ENCODE measurements around the gene MCL1. TPM values are rescaled to one million over a fixed set of nuclear protein-coding genes. Genes with fewer than 3 reads are reported as not detected.

MCL1 gene
- total RNA-seq, 1 donor from 2014 or later, result 154 TPM

DNA sequence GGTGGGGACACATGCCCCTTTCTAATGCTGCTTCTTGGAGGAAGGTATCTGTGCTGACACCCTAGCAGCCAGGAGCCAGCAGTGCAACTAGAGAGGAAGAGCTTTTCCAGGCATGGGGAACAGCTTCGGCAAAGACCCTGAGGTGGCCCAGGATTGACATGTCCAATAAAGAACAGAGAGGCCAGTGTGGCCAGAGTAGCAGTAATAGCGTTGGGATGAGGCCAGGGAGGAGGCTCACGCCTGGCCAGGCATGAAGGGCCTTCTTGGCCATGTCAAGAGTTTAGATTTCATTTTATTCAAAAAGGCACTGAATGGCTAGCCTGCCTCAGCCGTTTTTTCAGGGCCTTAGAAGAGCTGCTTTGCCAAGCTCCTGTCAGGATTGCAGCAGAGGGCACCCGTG lies 46.5 kb downstream of the MCL1 start:
- H3K27me3 Mint-ChIP-seq (ENCODE audit: unreplicated experiment), result peaks cover 11% of the 10 kb centered on the region
- H3K36me3 Mint-ChIP-seq (ENCODE audit: unreplicated experiment), result no peaks in the 10 kb centered on the region
- H3K9me3 Mint-ChIP-seq (ENCODE audit: unreplicated experiment), result peaks cover 7% of the 10 kb centered on the region
- peak; percentile 41 for TF ChIP-seq CTCF (IDR thresholded peaks at IDR 0.05; ENCODE audit: partially characterized antibody, unreplicated experiment)
- DNase-seq, result no peak
- H3K27ac Mint-ChIP-seq (ENCODE audit: unreplicated experiment), result no peak overlapping the region
- H3K4me1 Mint-ChIP-seq (ENCODE audit: low read depth, unreplicated experiment), result peaks cover 10% of the 10 kb centered on the region
- no peak overlapping the region for H3K4me3 Mint-ChIP-seq (ENCODE audit: unreplicated experiment)

DNA sequence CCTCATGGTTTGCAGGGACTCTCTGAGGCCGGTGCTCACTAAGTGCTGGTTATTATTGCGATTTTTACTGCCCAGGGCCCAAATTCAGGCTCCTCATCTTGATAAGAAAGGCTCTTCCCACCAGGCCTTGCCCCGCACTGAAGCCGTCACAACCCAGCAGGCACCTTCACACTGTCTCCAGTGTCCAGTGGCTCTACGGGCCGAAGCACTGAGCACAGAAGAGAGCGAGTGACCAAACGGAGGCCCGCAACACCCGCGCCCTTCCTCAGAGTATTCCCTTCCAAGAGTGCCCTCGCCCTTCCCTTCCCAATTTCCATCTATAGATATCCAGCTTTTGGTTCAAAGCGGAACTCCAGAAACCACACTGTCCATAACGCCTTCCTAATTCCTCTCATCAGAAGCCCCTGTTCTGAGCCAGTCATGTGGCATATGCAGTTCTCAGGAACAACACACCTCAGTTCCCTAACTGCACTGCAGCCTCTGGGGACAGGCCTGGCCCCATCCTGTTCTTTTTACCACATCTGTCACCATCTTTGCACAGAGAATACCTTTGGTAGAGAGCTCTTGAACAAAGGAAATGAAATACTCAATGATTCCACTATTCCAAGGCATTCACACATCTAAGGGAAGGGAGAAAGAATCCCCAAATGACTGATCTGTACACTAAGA lies 48.8 kb downstream of the MCL1 start:
- Mint-ChIP-seq H3K27me3 (ENCODE audit: unreplicated experiment) (peaks cover 11% of the 10 kb centered on the region), H3K36me3 (ENCODE audit: unreplicated experiment) (no peaks in the 10 kb centered on the region), H3K4me3 (ENCODE audit: unreplicated experiment) (peak overlapping the region; percentile 8), H3K9me3 (ENCODE audit: unreplicated experiment) (peaks cover 6% of the 10 kb centered on the region), H3K27ac (ENCODE audit: unreplicated experiment) (peak overlapping the region; percentile 65), H3K4me1 (ENCODE audit: low read depth, unreplicated experiment) (peaks cover 10% of the 10 kb centered on the region)
- DNase-seq, result no peak
- TF ChIP-seq CTCF (IDR thresholded peaks at IDR 0.05; ENCODE audit: partially characterized antibody, unreplicated experiment), result no peak

DNA sequence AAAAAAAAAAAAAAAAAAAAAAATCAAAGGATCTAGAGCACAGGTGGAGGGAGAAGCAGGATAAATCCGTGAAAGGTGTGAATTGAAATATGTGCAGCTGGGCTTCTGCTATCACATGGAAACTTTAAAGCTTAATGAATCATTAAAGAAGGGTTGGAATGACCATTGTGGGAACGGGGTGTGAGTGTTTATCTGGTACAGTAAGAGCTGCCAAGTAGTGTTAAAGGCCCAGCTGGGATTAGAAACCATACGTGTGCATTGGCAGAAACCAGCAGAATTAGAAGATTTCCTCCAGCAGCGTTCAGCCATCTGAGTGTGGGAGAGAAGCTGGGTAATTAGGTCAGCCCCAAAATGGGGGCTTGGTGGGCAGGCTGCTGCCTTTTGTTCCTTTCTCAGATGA lies 50.4 kb downstream of the MCL1 start:
- H3K27ac Mint-ChIP-seq (ENCODE audit: unreplicated experiment), result no peak overlapping the region
- no peak for DNase-seq
- no peaks in the 10 kb centered on the region for H3K36me3 Mint-ChIP-seq (ENCODE audit: unreplicated experiment)
- no peak overlapping the region for H3K4me3 Mint-ChIP-seq (ENCODE audit: unreplicated experiment)
- TF ChIP-seq CTCF (IDR thresholded peaks at IDR 0.05; ENCODE audit: partially characterized antibody, unreplicated experiment), result no peak
- peaks cover 10% of the 10 kb centered on the region for H3K4me1 Mint-ChIP-seq (ENCODE audit: low read depth, unreplicated experiment)
- H3K9me3 Mint-ChIP-seq (ENCODE audit: unreplicated experiment), result peaks cover 6% of the 10 kb centered on the region
- peaks cover 10% of the 10 kb centered on the region for H3K27me3 Mint-ChIP-seq (ENCODE audit: unreplicated experiment)

DNA sequence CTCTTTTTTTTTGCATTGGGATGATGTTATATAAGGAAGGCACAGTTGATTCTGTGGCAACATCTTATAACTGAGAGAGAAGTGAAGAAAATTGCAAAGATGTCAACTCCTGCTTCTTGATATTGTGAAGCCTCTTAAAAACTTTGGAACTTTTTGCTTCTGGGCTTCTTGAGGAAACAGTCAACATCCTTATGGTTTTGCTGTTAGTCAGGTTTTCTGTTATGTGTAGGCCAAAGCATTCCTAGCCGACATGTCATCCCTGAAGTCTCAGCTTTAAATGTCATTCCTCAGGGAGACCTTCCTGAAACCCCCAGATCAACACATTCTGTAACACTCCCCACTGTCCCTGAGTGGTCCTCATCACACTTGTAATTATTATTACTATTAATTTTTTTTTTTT lies 51.2 kb downstream of the MCL1 start:
- no peak for DNase-seq
- H3K27ac Mint-ChIP-seq (ENCODE audit: unreplicated experiment), result no peak overlapping the region
- peaks cover 6% of the 10 kb centered on the region for H3K9me3 Mint-ChIP-seq (ENCODE audit: unreplicated experiment)
- peaks cover 10% of the 10 kb centered on the region for H3K27me3 Mint-ChIP-seq (ENCODE audit: unreplicated experiment)
- H3K4me1 Mint-ChIP-seq (ENCODE audit: low read depth, unreplicated experiment), result peaks cover 10% of the 10 kb centered on the region
- H3K36me3 Mint-ChIP-seq (ENCODE audit: unreplicated experiment), result no peaks in the 10 kb centered on the region
- no peak overlapping the region for H3K4me3 Mint-ChIP-seq (ENCODE audit: unreplicated experiment)
- TF ChIP-seq CTCF (IDR thresholded peaks at IDR 0.05; ENCODE audit: partially characterized antibody, unreplicated experiment), result no peak

DNA sequence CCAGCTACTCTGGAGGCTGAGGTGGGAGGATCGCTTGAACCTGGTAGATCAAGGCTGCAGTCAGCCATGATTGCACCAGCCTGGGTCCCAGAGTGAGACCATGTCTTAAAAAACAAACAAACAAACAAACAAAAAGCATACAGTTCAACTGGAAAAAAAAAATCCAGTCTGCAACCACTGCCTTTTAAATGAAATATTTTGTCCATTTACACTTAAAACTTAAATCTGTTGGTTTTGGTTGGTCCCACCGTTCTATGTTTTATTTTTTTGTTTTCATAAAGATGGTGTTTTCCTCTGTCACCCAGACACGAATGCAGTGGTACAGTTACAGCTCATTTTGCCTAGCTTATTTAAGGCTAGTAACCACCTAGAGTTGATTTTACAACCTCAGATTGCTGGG lies 54.1 kb downstream of the MCL1 start:
- no peak for TF ChIP-seq CTCF (IDR thresholded peaks at IDR 0.05; ENCODE audit: partially characterized antibody, unreplicated experiment)
- Mint-ChIP-seq H3K27me3 (ENCODE audit: unreplicated experiment) (peaks cover 5% of the 10 kb centered on the region), H3K4me1 (ENCODE audit: low read depth, unreplicated experiment) (peaks cover under 1% of the 10 kb centered on the region), H3K9me3 (ENCODE audit: unreplicated experiment) (no peaks in the 10 kb centered on the region), H3K27ac (ENCODE audit: unreplicated experiment) (no peak overlapping the region), H3K4me3 (ENCODE audit: unreplicated experiment) (no peak overlapping the region), H3K36me3 (ENCODE audit: unreplicated experiment) (no peaks in the 10 kb centered on the region)
- DNase-seq, result no peak

Small RNAs within 50 kb of the gene (microRNA-seq; reads per million reads assigned to microRNA genes)
- not detected for gene MIR4257 (ENCODE audit: unreplicated experiment)

Other genes starting within 250 kb of the MCL1 start
- 26.9 TPM for gene RPRD2, start 215.5 kb downstream of the MCL1 start, total RNA-seq (ENCODE audit: unreplicated experiment)
- gene TARS2, start 92.2 kb downstream of the MCL1 start, total RNA-seq (ENCODE audit: unreplicated experiment), result 38.7 TPM
- gene ECM1, start 71.5 kb downstream of the MCL1 start, total RNA-seq (ENCODE audit: unreplicated experiment), result 2.8 TPM
- not detected for gene FALEC, start 63.9 kb downstream of the MCL1 start, total RNA-seq (ENCODE audit: unreplicated experiment)
- gene ADAMTSL4, start 30.2 kb downstream of the MCL1 start, total RNA-seq (ENCODE audit: unreplicated experiment), result 0.25 TPM
- gene ENSA, start 50.0 kb upstream of the MCL1 start, total RNA-seq (ENCODE audit: unreplicated experiment), result 122 TPM
- 14.5 TPM for gene GOLPH3L, start 117.5 kb upstream of the MCL1 start, total RNA-seq (ENCODE audit: unreplicated experiment)
- gene HORMAD1, start 141.3 kb upstream of the MCL1 start, total RNA-seq (ENCODE audit: unreplicated experiment), result not detected
- gene CTSS, start 186.2 kb upstream of the MCL1 start, total RNA-seq (ENCODE audit: unreplicated experiment), result 0.81 TPM
- gene CTSK, start 228.7 kb upstream of the MCL1 start, total RNA-seq (ENCODE audit: unreplicated experiment), result 8.8 TPM